HepG2 (cell line): ENCODE results near the gene CXCL17. TPM values are rescaled to one million over a fixed set of nuclear protein-coding genes. Genes with fewer than 3 reads are reported as not detected.

Experiments used
- CC2D1A ChIP-seq: sonication (generic); formaldehyde crosslinking; IDR thresholded peaks from 2 replicates; pipeline ENCODE4 v1.8.1; 2023; ENCODE audit warnings: mild to moderate bottlenecking, missing genetic modification reagents
- CREB1 ChIP-seq, 2 experiments: fragments of 450-650 bp in 1 of 2; IDR thresholded peaks; 2 replicates each; pipeline ENCODE4 v1.6.1; 2016 to 2017; ENCODE audit warnings: control low read depth in 1 of 2, mild to moderate bottlenecking in 1 of 2, missing compliant biosample characterization in 1 of 2, missing genetic modification characterization in 1 of 2
- GFI1 ChIP-seq: sonication (generic); formaldehyde crosslinking; IDR thresholded peaks from 2 replicates; pipeline ENCODE4 v1.5.0; 2020; ENCODE audit warnings: missing genetic modification reagents, mild to moderate bottlenecking, borderline replicate concordance
- HOXA3 ChIP-seq: sonication (generic); formaldehyde crosslinking; IDR thresholded peaks from 2 replicates; pipeline ENCODE4 v1.5.0; 2020; ENCODE audit warnings: missing genetic modification reagents
- IRF2 ChIP-seq: IDR thresholded peaks from 2 replicates; pipeline ENCODE4 v1.6.1; 2018; ENCODE audit warnings: missing genetic modification reagents, missing compliant biosample characterization
- KAT8 ChIP-seq: IDR thresholded peaks from 2 replicates; pipeline ENCODE4 v1.6.1; 2016; ENCODE audit warnings: missing genetic modification reagents, missing compliant biosample characterization
- NCOR1 ChIP-seq: fragments of 200-600 bp; sonication (generic); IDR thresholded peaks from 2 replicates; pipeline ENCODE4 v1.7.0; 2017; ENCODE audit warnings: antibody characterized with exemption, low read length, borderline replicate concordance
- NFE2L2 ChIP-seq: fragments of 150-350 bp; IDR thresholded peaks from 2 replicates; pipeline ENCODE4 v1.6.1; 2014; ENCODE audit warnings: low read length
- NFYB ChIP-seq: sonication (generic); formaldehyde crosslinking; IDR thresholded peaks from 2 replicates; pipeline ENCODE4 v1.4.0; 2020; ENCODE audit warnings: missing genetic modification reagents
- POLR2G ChIP-seq: fragments of 200-400 bp; formaldehyde crosslinking; IDR thresholded peaks from 2 replicates; pipeline ENCODE4 v1.6.1; 2018; ENCODE audit warnings: mild to moderate bottlenecking, low read depth, low read length, moderate library complexity
- RARA ChIP-seq: IDR thresholded peaks from 2 replicates; pipeline ENCODE4 v1.6.1; 2016; ENCODE audit warnings: missing genetic modification reagents, missing compliant biosample characterization
- SAP130 ChIP-seq: IDR thresholded peaks from 2 replicates; pipeline ENCODE4 v1.6.1; 2016; ENCODE audit warnings: low read depth
- SNAPC2 ChIP-seq: sonication (generic); formaldehyde crosslinking; IDR thresholded peaks from 2 replicates; pipeline ENCODE4 v1.8.1; 2022; ENCODE audit warnings: mild to moderate bottlenecking, missing genetic modification reagents
- SPEN ChIP-seq: sonication (generic); formaldehyde crosslinking; IDR thresholded peaks from 2 replicates; pipeline ENCODE4 v1.5.1; 2020; ENCODE audit warnings: low read depth, mild to moderate bottlenecking, missing genetic modification reagents
- TEAD3 ChIP-seq: optimal IDR thresholded peaks from 2 replicates; pipeline ENCODE3; 2016; ENCODE audit warnings: borderline replicate concordance
- TGIF2 ChIP-seq: IDR thresholded peaks from 2 replicates; pipeline ENCODE4 v1.6.1; 2016; ENCODE audit warnings: control low read depth, missing compliant biosample characterization
- ZKSCAN8 ChIP-seq: IDR thresholded peaks from 2 replicates; pipeline ENCODE4 v1.6.1; 2016; ENCODE audit warnings: borderline replicate concordance, missing genetic modification reagents, missing compliant biosample characterization
- ZNF205 ChIP-seq: IDR thresholded peaks from 2 replicates; pipeline ENCODE4 v1.6.1; 2018; ENCODE audit warnings: missing biosample characterization, missing genetic modification reagents
- ZNF607 ChIP-seq: sonication (generic); formaldehyde crosslinking; IDR thresholded peaks from 2 replicates; pipeline ENCODE4 v1.5.1; 2020; ENCODE audit warnings: missing genetic modification reagents, mild to moderate bottlenecking, borderline replicate concordance
- ZNF883 ChIP-seq: sonication (generic); formaldehyde crosslinking; IDR thresholded peaks from 2 replicates; pipeline ENCODE4 v1.5.1; 2020; ENCODE audit warnings: mild to moderate bottlenecking, missing genetic modification reagents; ENCODE audit errors: not compliant biosample characterization
- polyA plus RNA-seq, 8 experiments: library from polyadenylated mRNA; depleted of rRNA in 3 of 8; stranded (reverse) in 7 of 8; unstranded in 1 of 8; fragments of >200 nt; fragmentation: Illumina TruSeq in 4 of 8; extraction: Trizol in 4 of 8; gene quantifications; 2 replicates each; pipeline versions ENCODE4 v1.2.1 to v1.2.3, GENCODE V29; 2011 to 2016; ENCODE audit warnings: low read depth in 4 of 8, missing spikeins in 1 of 8, mixed read lengths in 1 of 8; ENCODE audit not compliant: insufficient read depth in 1 of 8
- total RNA-seq, 5 experiments: library from RNA; depleted of rRNA; stranded (reverse); fragments of >200 nt; fragmentation: Illumina TruSeq; extraction: Trizol; gene quantifications; 2 replicates each; pipeline ENCODE4 v1.2.3, GENCODE V29; 2016; ENCODE audit warnings: low read depth in 1 of 5
- TF ChIP-seq, protein P1 (sequence below): sonication (generic); formaldehyde crosslinking; conservative IDR thresholded peaks from 2 replicates; pipeline ENCODE4 v1.4.0; 2020; ENCODE audit warnings: mild to moderate bottlenecking, missing genetic modification reagents, moderate library complexity
- TF ChIP-seq, protein P2 (sequence below): sonication (generic); formaldehyde crosslinking; conservative IDR thresholded peaks from 2 replicates; pipeline ENCODE4 v1.4.0; 2020; ENCODE audit warnings: missing genetic modification reagents
- TF ChIP-seq, protein P3 (sequence below): IDR thresholded peaks from 2 replicates; pipeline ENCODE4 v1.6.1; 2016; ENCODE audit warnings: control low read depth

CXCL17 gene
- total and polyA plus RNA-seq, 2 of the 13 experiments (the other 11 are each of a cell fraction or from before 2014, with no cell fraction given), result 0.12 TPM; not detected in 1

DNA sequence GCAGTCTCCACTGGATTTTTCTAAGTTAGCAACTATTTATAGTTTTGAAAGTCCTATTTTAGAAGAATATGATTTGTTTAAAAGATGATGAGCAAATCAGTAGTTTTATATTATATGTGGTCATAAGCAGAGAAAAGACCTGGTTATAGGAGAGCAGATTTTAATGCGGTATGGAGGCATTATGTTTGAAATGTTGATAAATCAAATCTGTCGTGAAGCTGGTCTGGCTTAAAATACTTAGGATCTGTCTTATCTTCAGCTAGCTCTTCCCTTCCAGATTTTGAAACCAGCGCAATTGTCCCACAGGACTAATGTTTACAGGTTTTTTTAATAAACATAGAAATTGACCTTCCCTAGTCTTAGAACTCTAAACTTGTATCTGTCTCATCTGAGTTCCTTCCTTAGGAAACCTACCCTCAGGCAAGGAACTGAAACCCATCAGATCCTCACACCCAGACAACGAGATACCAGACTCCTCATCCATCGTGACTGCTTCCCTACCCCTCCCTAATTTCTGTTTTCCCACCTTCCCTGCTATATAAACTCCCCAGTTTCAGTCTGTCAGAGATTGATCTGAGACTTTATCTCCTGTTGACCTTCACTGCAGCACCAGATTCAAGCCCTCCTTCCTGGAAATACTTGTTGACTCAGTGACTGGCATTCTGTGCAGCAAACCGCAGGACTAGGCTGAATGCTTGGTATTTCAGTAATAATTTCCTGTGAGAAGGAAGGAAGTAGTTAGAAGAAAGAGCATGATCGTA lies 37.8 kb upstream of the CXCL17 start (continued):
- TF ChIP-seq, protein P1, sequence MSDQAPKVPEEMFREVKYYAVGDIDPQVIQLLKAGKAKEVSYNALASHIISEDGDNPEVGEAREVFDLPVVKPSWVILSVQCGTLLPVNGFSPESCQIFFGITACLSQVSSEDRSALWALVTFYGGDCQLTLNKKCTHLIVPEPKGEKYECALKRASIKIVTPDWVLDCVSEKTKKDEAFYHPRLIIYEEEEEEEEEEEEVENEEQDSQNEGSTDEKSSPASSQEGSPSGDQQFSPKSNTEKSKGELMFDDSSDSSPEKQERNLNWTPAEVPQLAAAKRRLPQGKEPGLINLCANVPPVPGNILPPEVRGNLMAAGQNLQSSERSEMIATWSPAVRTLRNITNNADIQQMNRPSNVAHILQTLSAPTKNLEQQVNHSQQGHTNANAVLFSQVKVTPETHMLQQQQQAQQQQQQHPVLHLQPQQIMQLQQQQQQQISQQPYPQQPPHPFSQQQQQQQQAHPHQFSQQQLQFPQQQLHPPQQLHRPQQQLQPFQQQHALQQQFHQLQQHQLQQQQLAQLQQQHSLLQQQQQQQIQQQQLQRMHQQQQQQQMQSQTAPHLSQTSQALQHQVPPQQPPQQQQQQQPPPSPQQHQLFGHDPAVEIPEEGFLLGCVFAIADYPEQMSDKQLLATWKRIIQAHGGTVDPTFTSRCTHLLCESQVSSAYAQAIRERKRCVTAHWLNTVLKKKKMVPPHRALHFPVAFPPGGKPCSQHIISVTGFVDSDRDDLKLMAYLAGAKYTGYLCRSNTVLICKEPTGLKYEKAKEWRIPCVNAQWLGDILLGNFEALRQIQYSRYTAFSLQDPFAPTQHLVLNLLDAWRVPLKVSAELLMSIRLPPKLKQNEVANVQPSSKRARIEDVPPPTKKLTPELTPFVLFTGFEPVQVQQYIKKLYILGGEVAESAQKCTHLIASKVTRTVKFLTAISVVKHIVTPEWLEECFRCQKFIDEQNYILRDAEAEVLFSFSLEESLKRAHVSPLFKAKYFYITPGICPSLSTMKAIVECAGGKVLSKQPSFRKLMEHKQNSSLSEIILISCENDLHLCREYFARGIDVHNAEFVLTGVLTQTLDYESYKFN (CRISPR knock-in tag), result peak; percentile 72
- TF ChIP-seq NCOR1 (0 out of 2 replicates have a peak, but pooled peaks have one; percentile 37), ZKSCAN8 (CRISPR knock-in tag) (peak; percentile 48; the same call in 1 of the 2 replicates), IRF2 (CRISPR knock-in tag) (peak; percentile 56), TEAD3 (CRISPR knock-in tag) (peak; percentile 95), HOXA3 (CRISPR knock-in tag) (peak; percentile 47; the same call in 1 of the 2 replicates), NFE2L2 (peak; percentile 92), RARA (CRISPR knock-in tag) (peak; percentile 90), SNAPC2 (CRISPR knock-in tag) (0 out of 2 replicates have a peak, but pooled peaks have one; percentile 21), KAT8 (CRISPR knock-in tag) (peak; percentile 77), ZNF883 (CRISPR knock-in tag) (no peak), TGIF2 (CRISPR knock-in tag) (0 out of 2 replicates have a peak, but pooled peaks have one; percentile 52), POLR2G (no peak), ZNF205 (CRISPR knock-in tag) (peak; percentile 23; the same call in 1 of the 2 replicates), ZNF607 (CRISPR knock-in tag) (no peak), SPEN (CRISPR knock-in tag) (0 out of 2 replicates have a peak, but pooled peaks have one; percentile 20), NFYB (peak; percentile 67), GFI1 (CRISPR knock-in tag) (peak; percentile 92), SAP130 (CRISPR knock-in tag) (peak; percentile 71), CC2D1A (CRISPR knock-in tag) (no peak), CREB1 (IDR thresholded peaks at IDR 0.05) (no peak), CREB1 (CRISPR knock-in tag; IDR thresholded peaks at IDR 0.05) (peak; percentile 50)
- TF ChIP-seq, protein P2, sequence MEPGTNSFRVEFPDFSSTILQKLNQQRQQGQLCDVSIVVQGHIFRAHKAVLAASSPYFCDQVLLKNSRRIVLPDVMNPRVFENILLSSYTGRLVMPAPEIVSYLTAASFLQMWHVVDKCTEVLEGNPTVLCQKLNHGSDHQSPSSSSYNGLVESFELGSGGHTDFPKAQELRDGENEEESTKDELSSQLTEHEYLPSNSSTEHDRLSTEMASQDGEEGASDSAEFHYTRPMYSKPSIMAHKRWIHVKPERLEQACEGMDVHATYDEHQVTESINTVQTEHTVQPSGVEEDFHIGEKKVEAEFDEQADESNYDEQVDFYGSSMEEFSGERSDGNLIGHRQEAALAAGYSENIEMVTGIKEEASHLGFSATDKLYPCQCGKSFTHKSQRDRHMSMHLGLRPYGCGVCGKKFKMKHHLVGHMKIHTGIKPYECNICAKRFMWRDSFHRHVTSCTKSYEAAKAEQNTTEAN (CRISPR knock-in tag), result 0 out of 2 replicates have a peak, but pooled peaks have one; percentile 37
- TF ChIP-seq, protein P3, sequence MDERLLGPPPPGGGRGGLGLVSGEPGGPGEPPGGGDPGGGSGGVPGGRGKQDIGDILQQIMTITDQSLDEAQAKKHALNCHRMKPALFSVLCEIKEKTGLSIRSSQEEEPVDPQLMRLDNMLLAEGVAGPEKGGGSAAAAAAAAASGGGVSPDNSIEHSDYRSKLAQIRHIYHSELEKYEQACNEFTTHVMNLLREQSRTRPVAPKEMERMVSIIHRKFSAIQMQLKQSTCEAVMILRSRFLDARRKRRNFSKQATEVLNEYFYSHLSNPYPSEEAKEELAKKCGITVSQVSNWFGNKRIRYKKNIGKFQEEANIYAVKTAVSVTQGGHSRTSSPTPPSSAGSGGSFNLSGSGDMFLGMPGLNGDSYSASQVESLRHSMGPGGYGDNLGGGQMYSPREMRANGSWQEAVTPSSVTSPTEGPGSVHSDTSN (CRISPR knock-in tag), result peak; percentile 75
